BLaER1 treated with 17β-estradiol and CSF1 and Interleukin-3, amounts not matched to agents 10 nM and 100 nM (cell line): Measurements from ENCODE around the gene TCF12.

Experiments used
- H3K27ac ChIP-seq, 11 experiments: shearing (Covaris generic); formaldehyde crosslinking; 2 replicates each; pipeline ENCODE4 v1.8.1; 2022
- H3K27me3 ChIP-seq, 11 experiments: shearing (Covaris generic); formaldehyde crosslinking; 2 replicates each; pipeline ENCODE4 v1.8.1; 2022
- H3K36me3 ChIP-seq, 11 experiments: shearing (Covaris generic); formaldehyde crosslinking; 2 replicates each; pipeline ENCODE4 v1.8.1; 2022
- H3K4me1 ChIP-seq, 10 experiments: shearing (Covaris generic); formaldehyde crosslinking; 2 replicates each; pipeline ENCODE4 v1.8.1; 2022
- H3K4me2 ChIP-seq, 11 experiments: shearing (Covaris generic); formaldehyde crosslinking; 2 replicates each; pipeline ENCODE4 v1.8.1; 2022
- H3K4me3 ChIP-seq, 10 experiments: shearing (Covaris generic); formaldehyde crosslinking; 2 replicates each; pipeline ENCODE4 v1.8.1; 2022
- H3K9ac ChIP-seq, 11 experiments: shearing (Covaris generic); formaldehyde crosslinking; 2 replicates each; pipeline ENCODE4 v1.8.1; 2022
- H3K9me3 ChIP-seq, 11 experiments: shearing (Covaris generic); formaldehyde crosslinking; replicated peaks in 1 of 11; 2 replicates each; pipeline ENCODE4 v1.8.1; 2022
- H4K20me1 ChIP-seq, 11 experiments: shearing (Covaris generic); formaldehyde crosslinking; 2 replicates each; pipeline ENCODE4 v1.8.1; 2022
- Cebpa-rat ChIP-seq, 11 experiments: shearing (Covaris generic); IDR thresholded peaks; 2 replicates each; pipeline ENCODE4 v1.8.1; 2022

TCF12 gene

GRCh38 chr15:56967336-56967735 is 48.9 kb downstream of the TCF12 start:
- Histone ChIP-seq H3K4me3 (no peak overlapping the region), H3K27ac (no peak overlapping the region), H3K9me3 (peaks cover 0 to 17% (median 5%) of the 10 kb centered on the region in 11 experiments; a peak in 8 of 22 replicates), H3K4me1 (peaks cover 0 to 78% (median 11%) of the 10 kb centered on the region in 10 experiments; a peak in 15 of 20 replicates), H4K20me1 (peaks cover 32 to 100% (median 78%) of the 10 kb centered on the region in 11 experiments; a peak in 21 of 22 replicates), H3K4me2 (peak overlapping the region in 1 of 11 experiments; percentile 17; a peak in 1 of 22 replicates), H3K27me3 (no peaks in the 10 kb centered on the region), H3K9ac (no peak overlapping the region), H3K36me3 (peaks cover 0 to 33% (median 9%) of the 10 kb centered on the region in 11 experiments; a peak in 7 of 22 replicates)
- TF ChIP-seq Cebpa-rat (IDR thresholded peaks at IDR 0.05): no peak

DNA sequence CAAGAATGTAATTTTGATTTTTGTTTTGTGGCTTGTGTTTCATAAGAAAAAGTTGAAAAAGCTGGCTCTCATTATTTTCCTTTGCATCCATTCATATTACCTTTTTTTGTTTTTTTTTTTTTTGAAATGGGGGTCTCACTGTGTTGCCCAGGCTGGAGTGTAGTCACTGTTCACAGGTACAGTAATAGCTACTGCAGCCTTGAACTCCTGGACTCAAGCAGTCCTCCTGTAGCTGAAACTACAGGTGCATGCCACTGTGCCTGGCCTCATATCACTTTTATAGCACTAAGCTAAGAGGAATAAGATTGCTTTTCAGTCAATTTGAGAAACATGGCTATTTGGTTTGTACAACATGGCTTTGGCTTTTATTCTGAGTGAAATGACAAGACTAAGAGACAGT is 49.8 kb downstream of the TCF12 start:
- no peak for TF ChIP-seq Cebpa-rat (IDR thresholded peaks at IDR 0.05)
- Histone ChIP-seq H3K36me3 (peaks cover 0 to 33% (median 9%) of the 10 kb centered on the region in 11 experiments; a peak in 7 of 22 replicates), H3K4me1 (peaks cover 0 to 81% (median 9%) of the 10 kb centered on the region in 10 experiments; a peak in 15 of 20 replicates), H3K27me3 (no peaks in the 10 kb centered on the region), H3K27ac (no peak overlapping the region), H3K4me3 (no peak overlapping the region), H4K20me1 (peaks cover 29 to 100% (median 78%) of the 10 kb centered on the region in 11 experiments; a peak in 21 of 22 replicates), H3K9me3 (peaks cover 0 to 17% (median 5%) of the 10 kb centered on the region in 11 experiments; a peak in 8 of 22 replicates), H3K4me2 (0 out of 22 replicates have a peak overlapping the region, but pooled peaks of 1 of the 11 experiments have one; percentile 1), H3K9ac (no peak overlapping the region)

DNA sequence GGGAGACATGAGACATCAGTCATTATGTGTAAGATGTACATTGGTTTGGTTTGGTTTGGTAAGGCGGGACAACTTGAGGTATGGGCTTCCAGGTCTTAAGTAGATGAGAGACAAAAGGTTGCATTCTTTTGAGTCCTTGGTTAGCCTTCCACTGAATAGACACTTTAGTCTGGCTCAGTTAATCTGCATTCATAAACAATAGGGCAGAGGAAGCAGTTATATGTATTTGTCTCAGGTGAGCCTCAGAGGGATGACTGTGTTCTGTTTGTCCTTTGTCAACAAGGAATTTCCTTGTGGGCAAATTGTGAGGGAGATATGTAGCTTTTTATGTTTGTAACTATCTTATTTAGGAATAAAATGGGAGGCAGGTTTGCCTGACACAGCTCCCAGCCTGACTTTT is 50.4 kb downstream of the TCF12 start:
- H3K9me3 ChIP-seq: peaks cover 0 to 17% (median 5%) of the 10 kb centered on the region in 11 experiments; a peak in 8 of 22 replicates
- H4K20me1 ChIP-seq: peaks cover 25 to 100% (median 77%) of the 10 kb centered on the region in 11 experiments; a peak in 21 of 22 replicates
- 0 out of 22 replicates have a peak overlapping the region, but pooled peaks of 1 of the 11 experiments have one; percentile 1 for H3K4me2 ChIP-seq
- H3K9ac ChIP-seq: no peak overlapping the region
- peaks cover 0 to 81% (median 9%) of the 10 kb centered on the region in 10 experiments; a peak in 15 of 20 replicates for H3K4me1 ChIP-seq
- peaks cover 0 to 33% (median 9%) of the 10 kb centered on the region in 11 experiments; a peak in 6 of 22 replicates for H3K36me3 ChIP-seq
- no peak for TF ChIP-seq Cebpa-rat (IDR thresholded peaks at IDR 0.05)
- H3K27me3 ChIP-seq: no peaks in the 10 kb centered on the region
- no peak overlapping the region for H3K27ac ChIP-seq
- H3K4me3 ChIP-seq: no peak overlapping the region

DNA sequence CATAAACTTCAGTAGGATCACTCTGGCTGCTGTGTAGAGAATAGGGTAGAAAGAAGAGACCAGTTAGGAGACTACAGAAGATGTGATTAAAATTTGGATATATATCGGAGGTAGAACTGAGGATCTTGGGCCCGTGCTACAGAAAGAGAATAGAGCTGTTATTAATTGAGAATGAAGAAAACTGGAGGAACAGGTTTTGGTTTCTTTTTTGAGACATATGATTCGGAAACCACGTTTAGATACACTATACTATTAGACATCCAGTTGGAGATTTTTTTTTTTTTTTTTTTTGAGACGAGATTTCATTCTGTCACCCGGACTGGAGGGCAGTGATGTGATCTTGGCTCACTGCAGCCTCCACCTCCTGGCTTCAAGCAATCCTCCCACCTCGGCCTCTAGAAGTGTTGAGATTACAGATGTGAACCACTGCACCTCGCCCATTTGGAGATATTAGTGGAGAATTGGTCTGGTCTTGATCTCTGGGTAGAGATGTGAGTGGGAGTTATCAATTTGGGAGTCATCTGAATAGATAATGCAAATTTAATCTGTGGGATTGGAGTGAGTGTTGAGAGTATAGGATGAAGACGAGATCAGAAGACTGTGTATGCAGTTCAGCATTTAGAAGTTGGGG is 50.9 kb downstream of the TCF12 start:
- Histone ChIP-seq H4K20me1 (peaks cover 20 to 100% (median 77%) of the 10 kb centered on the region in 11 experiments; a peak in 21 of 22 replicates), H3K9ac (no peak overlapping the region), H3K27ac (no peak overlapping the region), H3K4me2 (no peak overlapping the region), H3K27me3 (no peaks in the 10 kb centered on the region), H3K9me3 (peaks cover 0 to 17% (median 5%) of the 10 kb centered on the region in 11 experiments; a peak in 8 of 22 replicates), H3K4me3 (no peak overlapping the region), H3K36me3 (peaks cover 0 to 33% (median 9%) of the 10 kb centered on the region in 11 experiments; a peak in 6 of 22 replicates), H3K4me1 (peaks cover 0 to 81% (median 9%) of the 10 kb centered on the region in 10 experiments; a peak in 12 of 20 replicates)
- TF ChIP-seq Cebpa-rat (IDR thresholded peaks at IDR 0.05): no peak

DNA sequence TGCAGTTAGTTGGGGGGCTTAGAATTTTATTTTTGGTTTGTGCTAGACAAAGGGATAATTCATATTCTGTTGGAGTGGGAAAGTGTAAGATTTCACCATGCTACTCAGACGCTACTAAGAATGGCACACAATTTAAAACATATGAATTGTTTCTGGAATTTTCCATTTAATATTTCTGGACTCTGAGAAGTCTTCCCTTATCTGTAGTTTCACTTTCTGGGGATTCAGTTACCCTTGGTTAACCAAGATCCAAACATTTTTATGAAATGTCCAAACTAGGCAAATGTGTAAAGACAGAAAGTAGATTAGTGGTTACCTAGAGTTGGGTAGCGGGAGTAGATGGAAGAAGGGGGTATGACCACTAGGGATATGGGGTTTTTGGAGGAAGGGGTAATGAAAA is 53.1 kb downstream of the TCF12 start:
- Histone ChIP-seq H3K4me1 (peaks cover 0 to 69% (median 9%) of the 10 kb centered on the region in 10 experiments; a peak in 12 of 20 replicates), H3K4me2 (peak overlapping the region in 6 of 11 experiments; percentile 1 to 67 (median 30); a peak in 11 of 22 replicates), H4K20me1 (peaks cover 17 to 91% (median 59%) of the 10 kb centered on the region in 11 experiments; a peak in 20 of 22 replicates), H3K9me3 (peaks cover 0 to 16% (median 5%) of the 10 kb centered on the region in 11 experiments; a peak in 8 of 22 replicates), H3K27ac (no peak overlapping the region), H3K36me3 (peaks cover 0 to 34% (median 7%) of the 10 kb centered on the region in 11 experiments; a peak in 7 of 22 replicates), H3K4me3 (no peak overlapping the region), H3K9ac (no peak overlapping the region), H3K27me3 (no peaks in the 10 kb centered on the region)
- TF ChIP-seq Cebpa-rat (IDR thresholded peaks at IDR 0.05): no peak

DNA sequence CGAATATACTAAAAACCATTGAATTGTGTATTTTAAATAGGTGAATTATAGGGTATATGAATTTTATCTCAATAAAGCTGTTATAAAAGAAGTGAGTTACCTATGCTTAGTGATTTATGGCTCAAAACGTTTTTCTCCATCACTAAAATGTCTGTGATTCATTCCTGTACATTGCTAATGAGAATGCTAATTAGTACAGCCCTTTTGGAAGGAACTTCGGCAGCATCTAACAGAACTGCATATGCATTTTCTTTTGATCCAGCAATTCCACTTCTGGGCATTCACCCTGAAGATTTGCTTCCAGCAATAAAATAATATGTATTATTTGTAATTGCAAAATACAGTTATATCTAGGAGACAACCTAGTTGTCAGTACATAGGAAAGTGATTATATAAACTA is 53.6 kb downstream of the TCF12 start:
- peaks cover 17 to 87% (median 57%) of the 10 kb centered on the region in 11 experiments; a peak in 20 of 22 replicates for H4K20me1 ChIP-seq
- H3K9ac ChIP-seq: no peak overlapping the region
- no peaks in the 10 kb centered on the region for H3K27me3 ChIP-seq
- peaks cover 0 to 12% (median 5%) of the 10 kb centered on the region in 11 experiments; a peak in 6 of 22 replicates for H3K9me3 ChIP-seq
- H3K4me1 ChIP-seq: peaks cover 0 to 66% (median 9%) of the 10 kb centered on the region in 10 experiments; a peak in 12 of 20 replicates
- H3K36me3 ChIP-seq: peaks cover 0 to 38% (median 9%) of the 10 kb centered on the region in 11 experiments; a peak in 7 of 22 replicates
- H3K27ac ChIP-seq: no peak overlapping the region
- peak overlapping the region in 2 of 11 experiments; percentile 37 to 67; a peak in 2 of 22 replicates for H3K4me2 ChIP-seq
- no peak overlapping the region for H3K4me3 ChIP-seq
- TF ChIP-seq Cebpa-rat (IDR thresholded peaks at IDR 0.05): no peak

DNA sequence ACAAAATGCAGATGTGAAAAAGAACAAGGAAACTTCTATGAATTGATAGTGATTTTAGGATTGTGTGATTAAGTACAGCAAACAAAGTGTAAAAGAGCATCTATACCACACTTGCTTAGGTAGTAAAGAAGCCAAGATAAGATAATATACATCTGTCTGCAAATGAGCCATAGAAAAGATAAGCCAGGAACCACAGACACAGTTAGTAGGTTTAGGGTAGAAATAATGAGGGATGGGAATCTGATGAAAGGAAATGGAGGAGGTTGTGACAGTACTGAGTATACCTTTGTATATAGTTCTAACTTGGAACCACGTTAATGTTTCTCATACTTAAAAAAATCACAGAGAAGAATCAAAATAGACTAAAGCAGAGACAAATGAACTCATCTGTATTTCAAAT is 54.0 kb downstream of the TCF12 start:
- Histone ChIP-seq H3K4me2 (peak overlapping the region in 2 of 11 experiments; percentile 9 to 67; a peak in 3 of 22 replicates), H3K36me3 (peaks cover 0 to 39% (median 13%) of the 10 kb centered on the region in 11 experiments; a peak in 8 of 22 replicates), H3K4me1 (peaks cover 0 to 62% (median 9%) of the 10 kb centered on the region in 10 experiments; a peak in 12 of 20 replicates), H3K27me3 (no peaks in the 10 kb centered on the region), H4K20me1 (peaks cover 15 to 87% (median 57%) of the 10 kb centered on the region in 11 experiments; a peak in 20 of 22 replicates), H3K9me3 (peaks cover 0 to 12% (median 5%) of the 10 kb centered on the region in 11 experiments; a peak in 6 of 22 replicates), H3K27ac (no peak overlapping the region; a peak in 1 of 22 replicates), H3K9ac (no peak overlapping the region), H3K4me3 (no peak overlapping the region)
- no peak for TF ChIP-seq Cebpa-rat (IDR thresholded peaks at IDR 0.05)

- H3K9ac ChIP-seq: no peak overlapping the region
- no peak for TF ChIP-seq Cebpa-rat (IDR thresholded peaks at IDR 0.05)
- peak overlapping the region in 3 of 11 experiments; percentile 13 to 67 (median 37); a peak in 4 of 22 replicates for H3K4me2 ChIP-seq
- peaks cover 0 to 67% (median 9%) of the 10 kb centered on the region in 10 experiments; a peak in 12 of 20 replicates for H3K4me1 ChIP-seq
- H3K36me3 ChIP-seq: peaks cover 0 to 30% (median 12%) of the 10 kb centered on the region in 11 experiments; a peak in 8 of 22 replicates
- H3K9me3 ChIP-seq: peaks cover 0 to 8% (median 4%) of the 10 kb centered on the region in 11 experiments; a peak in 6 of 22 replicates
- peaks cover 5 to 87% (median 53%) of the 10 kb centered on the region in 11 experiments; a peak in 20 of 22 replicates for H4K20me1 ChIP-seq
- no peak overlapping the region for H3K4me3 ChIP-seq
- H3K27me3 ChIP-seq: no peaks in the 10 kb centered on the region
- H3K27ac ChIP-seq: peak overlapping the region in 1 of 11 experiments; percentile 31; a peak in 1 of 22 replicates
Measured at GRCh38 chr15:56973463-56973862, 55.0 kb downstream of the TCF12 start.
